ENCODE measurements around the gene FHIT. TPM values are rescaled to one million over a fixed set of nuclear protein-coding genes. Genes with fewer than 3 reads are reported as not detected.

The FHIT gene
- total RNA-seq, 1 experiment from 2014 or later: 3.6 TPM

DNA sequence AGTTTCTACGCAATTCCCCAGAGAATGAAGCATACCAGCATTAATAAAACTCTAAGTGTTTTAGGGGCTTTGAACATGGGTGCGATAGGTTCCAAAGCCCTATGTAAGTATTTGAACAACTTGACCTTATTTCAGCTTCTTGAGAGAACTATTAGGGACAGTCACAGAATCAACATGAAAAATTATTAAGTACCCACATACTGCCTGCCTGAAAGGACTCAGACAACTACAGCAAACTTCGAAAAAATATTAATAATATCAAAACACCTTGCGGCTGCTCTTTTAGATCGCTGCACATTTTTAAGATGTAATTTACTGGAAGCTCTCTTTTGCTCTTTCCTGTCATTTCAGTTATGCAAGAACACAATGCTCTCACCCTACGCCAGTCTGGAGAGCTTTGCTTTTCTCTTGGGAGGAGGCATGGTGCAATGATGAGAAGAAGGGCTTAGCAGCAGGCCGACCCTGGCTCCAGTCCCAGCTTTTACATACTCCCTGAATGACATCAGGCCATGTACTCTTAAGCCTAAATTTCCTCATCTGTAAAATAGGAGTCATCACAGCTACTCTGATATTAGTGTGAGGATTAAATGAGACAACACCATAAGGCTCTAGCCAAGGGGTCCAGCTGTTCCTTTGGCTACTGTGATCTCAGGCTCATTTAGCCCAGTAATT, 640.7 kb downstream of the FHIT start:
- ChIA-PET CTCF (no interaction called here), POLR2A (ENCODE audit: unreplicated experiment) (no interaction called here)
- Histone ChIP-seq H3K27me3 (ENCODE audit: low read length) (no peaks in the 10 kb centered on the region), H3K9me3 (ENCODE audit: low read length) (no peaks in the 10 kb centered on the region), H3K9ac (ENCODE audit: low read length) (no peak overlapping the region), H3K4me2 (ENCODE audit: low read length) (no peak overlapping the region), H3K79me2 (ENCODE audit: low read length) (no peaks in the 10 kb centered on the region), H3K4me3 (ENCODE audit: low read length) (no peak overlapping the region), H2AFZ (ENCODE audit: low read length) (no peak overlapping the region), H3F3A (ENCODE audit: low read length, unreplicated experiment) (no peaks in the 10 kb centered on the region), H3K4me1 (ENCODE audit: insufficient read depth, low read length) (peaks cover 6% of the 10 kb centered on the region; the same call in 1 of the 2 replicates), H3K27ac (ENCODE audit: low read length) (no peak overlapping the region), H3K9me2 (replicated peaks; ENCODE audit: low read length) (no peaks in the 10 kb centered on the region), H3K36me3 (ENCODE audit: low read depth, low read length) (no peaks in the 10 kb centered on the region), H4K20me1 (ENCODE audit: low read length) (no peaks in the 10 kb centered on the region)
- ATAC-seq (no peak), DNase-seq (no peak)
- intact Hi-C loops (cut with micrococcal nuclease): no loop called here
- TF ChIP-seq EZH2phosphoT487 (IDR thresholded peaks at IDR 0.05; ENCODE audit: borderline replicate concordance, low read length): no peak
- no peak for TF ChIP-seq CTCF (conservative IDR thresholded peaks at IDR 0.05; ENCODE audit: low read depth, low read length)
- no peak for TF ChIP-seq EZH2 (IDR thresholded peaks at IDR 0.05; ENCODE audit: low read length, unreplicated experiment)
- BruUV-seq (replicated peaks): no TSS peak

GRCh38 chr3:60609446-60609845, 641.8 kb downstream of the FHIT start:
- TF ChIP-seq EZH2phosphoT487 (IDR thresholded peaks at IDR 0.05; ENCODE audit: borderline replicate concordance, low read length) (no peak), EZH2 (IDR thresholded peaks at IDR 0.05; ENCODE audit: low read length, unreplicated experiment) (no peak), CTCF (conservative IDR thresholded peaks at IDR 0.05; ENCODE audit: low read depth, low read length) (no peak)
- no peak overlapping the region for H3K27ac ChIP-seq (ENCODE audit: low read length)
- no peaks in the 10 kb centered on the region for H3K9me3 ChIP-seq (ENCODE audit: low read length)
- intact Hi-C loops (cut with micrococcal nuclease): no loop called here
- no peak for ATAC-seq
- no peaks in the 10 kb centered on the region for H3K27me3 ChIP-seq (ENCODE audit: low read length)
- ChIA-PET CTCF (no interaction called here), POLR2A (ENCODE audit: unreplicated experiment) (no interaction called here)
- no peak overlapping the region for H3K9ac ChIP-seq (ENCODE audit: low read length)
- H3K4me2 ChIP-seq (ENCODE audit: low read length): no peak overlapping the region
- no peaks in the 10 kb centered on the region for H3F3A ChIP-seq (ENCODE audit: low read length, unreplicated experiment)
- H3K4me1 ChIP-seq (ENCODE audit: insufficient read depth, low read length): peaks cover 6% of the 10 kb centered on the region; the same call in 1 of the 2 replicates
- BruUV-seq (replicated peaks): no TSS peak
- H4K20me1 ChIP-seq (ENCODE audit: low read length): no peaks in the 10 kb centered on the region
- no peak overlapping the region for H2AFZ ChIP-seq (ENCODE audit: low read length)
- H3K36me3 ChIP-seq (ENCODE audit: low read depth, low read length): no peaks in the 10 kb centered on the region
- H3K9me2 ChIP-seq (replicated peaks; ENCODE audit: low read length): no peaks in the 10 kb centered on the region
- H3K79me2 ChIP-seq (ENCODE audit: low read length): no peaks in the 10 kb centered on the region
- DNase-seq: peak; percentile 35
- H3K4me3 ChIP-seq (ENCODE audit: low read length): no peak overlapping the region

DNA sequence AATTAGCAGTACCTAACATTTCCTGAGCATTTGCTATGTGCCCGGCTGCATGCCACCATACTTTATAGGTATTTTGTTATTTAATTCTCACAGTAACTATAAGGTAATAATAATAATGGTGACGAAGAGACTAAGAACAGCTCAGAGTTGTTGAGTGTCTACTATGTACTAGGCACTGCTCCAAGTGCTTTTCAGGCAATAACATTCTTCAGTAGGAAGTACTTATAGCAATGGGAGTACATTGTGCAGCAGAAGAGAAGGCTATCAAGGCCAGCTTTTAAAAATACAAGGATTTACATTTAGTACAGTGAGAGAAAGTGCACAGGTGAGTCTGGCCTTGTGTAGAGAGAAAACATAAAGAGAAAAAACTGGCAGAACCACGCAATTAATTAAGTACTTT, 647.4 kb downstream of the FHIT start:
- no peaks in the 10 kb centered on the region for H3K9me2 ChIP-seq (replicated peaks; ENCODE audit: low read length)
- H3F3A ChIP-seq (ENCODE audit: low read length, unreplicated experiment): no peaks in the 10 kb centered on the region
- 0 out of 2 replicates have a peak, but pooled peaks cover under 1% of the 10 kb centered on the region for H3K4me1 ChIP-seq (ENCODE audit: insufficient read depth, low read length)
- ChIA-PET POLR2A (ENCODE audit: unreplicated experiment) (no interaction called here), CTCF (no interaction called here)
- H3K4me3 ChIP-seq (ENCODE audit: low read length): no peak overlapping the region
- no peak for TF ChIP-seq EZH2 (IDR thresholded peaks at IDR 0.05; ENCODE audit: low read length, unreplicated experiment)
- TF ChIP-seq CTCF (conservative IDR thresholded peaks at IDR 0.05; ENCODE audit: low read depth, low read length): no peak
- no peak for TF ChIP-seq EZH2phosphoT487 (IDR thresholded peaks at IDR 0.05; ENCODE audit: borderline replicate concordance, low read length)
- no TSS peak for BruUV-seq (replicated peaks)
- no peaks in the 10 kb centered on the region for H3K9me3 ChIP-seq (ENCODE audit: low read length)
- H2AFZ ChIP-seq (ENCODE audit: low read length): no peak overlapping the region
- H3K36me3 ChIP-seq (ENCODE audit: low read depth, low read length): no peaks in the 10 kb centered on the region
- ATAC-seq: no peak
- DNase-seq: no peak
- no peaks in the 10 kb centered on the region for H3K79me2 ChIP-seq (ENCODE audit: low read length)
- no peaks in the 10 kb centered on the region for H3K27me3 ChIP-seq (ENCODE audit: low read length)
- H3K4me2 ChIP-seq (ENCODE audit: low read length): no peak overlapping the region
- no peak overlapping the region for H3K9ac ChIP-seq (ENCODE audit: low read length)
- no peak overlapping the region for H3K27ac ChIP-seq (ENCODE audit: low read length)
- intact Hi-C loops (cut with micrococcal nuclease): no loop called here
- no peaks in the 10 kb centered on the region for H4K20me1 ChIP-seq (ENCODE audit: low read length)

All from PC-3 (cell line).